MV-4-11 (cell line): ENCODE data around the gene MAP4K4.

Source experiments
- DNase-seq: peaks from one replicate; lab custom pipeline; 2025; lab: John Stamatoyannopoulos, UW

The MAP4K4 gene

DNA sequence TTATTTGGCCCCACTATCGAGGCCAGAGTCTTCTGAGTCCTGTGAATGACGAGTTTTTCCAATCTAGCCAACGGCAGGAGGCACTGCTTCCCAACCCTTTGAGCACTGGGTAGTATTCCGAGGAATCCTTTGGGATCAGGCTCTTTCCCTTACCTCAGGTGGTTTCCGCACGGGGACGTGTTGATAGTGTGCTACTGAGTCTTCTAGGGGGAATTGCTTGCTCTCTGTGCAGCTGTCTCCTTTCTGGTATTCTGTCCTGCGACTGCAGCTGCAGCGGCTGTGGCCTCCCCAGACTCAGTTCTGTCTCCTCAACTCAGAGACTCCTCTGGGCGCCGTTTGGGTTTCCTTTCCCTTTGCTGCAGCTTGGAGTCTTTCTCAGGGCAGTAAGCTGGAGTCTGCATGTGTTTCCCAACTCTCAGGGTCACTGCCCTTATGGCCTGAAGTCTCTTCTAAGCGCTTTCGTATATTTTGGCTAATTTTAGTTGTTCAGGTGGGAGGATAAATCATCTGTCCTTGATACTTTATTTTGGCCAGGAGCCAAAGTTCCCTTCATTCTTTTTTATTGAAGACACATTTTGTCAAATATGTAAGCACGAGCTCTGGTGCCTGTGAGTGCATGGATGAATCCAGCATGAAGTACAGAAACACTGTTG lies 118.4 kb downstream of the MAP4K4 start:
- no peak for DNase-seq

DNA sequence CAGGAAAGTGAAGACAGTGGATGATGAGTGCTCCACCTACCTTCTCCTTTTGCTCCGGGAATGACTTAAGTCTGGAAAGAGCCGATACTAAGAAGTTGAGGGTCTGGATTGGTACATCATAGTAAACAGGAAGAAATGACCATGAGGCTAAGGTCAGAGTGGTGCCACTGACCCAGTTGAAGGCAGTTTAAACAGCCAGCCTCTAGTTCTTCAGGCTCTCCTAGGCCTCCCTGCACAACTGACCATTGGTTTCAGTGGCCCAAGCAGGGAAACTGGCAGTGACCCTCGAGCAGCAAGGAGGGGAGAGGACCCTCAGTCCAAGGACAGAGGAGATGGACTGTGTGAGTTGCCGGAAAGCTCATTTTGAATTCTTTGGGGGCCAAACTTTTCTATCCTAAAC lies 119.1 kb downstream of the MAP4K4 start:
- no peak for DNase-seq

DNA sequence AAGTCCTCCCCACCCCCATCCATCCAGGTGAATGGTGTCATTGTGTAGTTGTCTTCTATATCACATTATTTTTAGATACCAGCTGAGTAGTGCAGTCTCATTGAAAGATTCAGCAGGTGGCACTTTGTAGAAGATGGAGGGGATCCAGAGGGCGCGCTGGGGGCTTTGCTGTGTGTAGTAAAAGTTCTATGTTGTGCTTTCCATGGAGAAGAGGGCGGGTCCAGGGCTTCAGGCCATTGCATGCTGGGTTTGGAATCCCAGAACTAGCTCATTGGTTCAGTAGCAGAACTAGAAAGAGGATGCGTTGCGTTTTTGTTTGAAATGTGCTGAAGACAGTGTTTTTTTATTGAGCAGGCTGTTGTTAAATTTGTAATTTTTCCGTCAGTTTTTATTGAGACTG lies 120.0 kb downstream of the MAP4K4 start:
- no peak for DNase-seq

DNA sequence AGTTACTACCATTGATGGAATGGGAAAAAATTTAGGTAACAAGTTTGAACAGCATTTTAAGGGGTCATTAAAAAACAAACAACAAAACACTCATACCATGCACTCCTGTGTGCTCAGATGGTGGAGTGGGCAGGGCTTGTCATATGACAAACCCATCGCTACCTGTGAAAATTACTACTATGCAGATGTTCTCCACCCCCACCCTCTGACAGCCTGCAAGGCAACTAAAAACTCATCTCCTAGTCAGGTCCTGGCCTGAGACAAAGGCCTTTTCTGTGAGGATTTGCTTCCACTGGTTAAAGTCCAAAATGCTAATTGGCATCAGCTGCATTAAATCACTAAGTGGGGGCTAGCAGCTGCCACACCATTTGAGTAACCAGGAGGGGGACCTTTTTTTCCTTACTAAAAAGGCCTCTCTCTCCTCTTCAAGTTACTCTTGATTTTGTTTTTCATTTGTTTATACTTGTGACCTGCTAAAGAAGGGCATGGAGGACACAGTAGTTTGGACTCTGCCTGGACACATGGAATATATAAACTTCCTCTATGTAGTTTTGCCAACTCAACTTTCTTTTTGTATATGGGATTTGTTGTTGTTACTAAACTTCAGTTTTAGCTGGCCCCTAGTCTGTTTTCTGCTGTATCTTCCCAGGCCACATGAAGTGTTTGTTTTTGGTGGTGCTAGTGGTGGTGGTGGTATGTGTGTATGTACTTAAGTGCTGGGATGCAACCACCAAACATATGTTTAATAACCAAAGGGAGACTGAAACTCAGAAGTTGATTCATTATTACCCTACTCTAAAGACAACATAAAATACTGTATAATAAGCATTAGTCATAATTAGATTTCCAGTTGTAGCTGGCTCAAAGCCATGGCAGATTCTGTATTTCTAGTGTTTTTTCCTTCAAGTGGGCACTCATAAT lies 121.3 kb downstream of the MAP4K4 start:
- DNase-seq = no peak

DNA sequence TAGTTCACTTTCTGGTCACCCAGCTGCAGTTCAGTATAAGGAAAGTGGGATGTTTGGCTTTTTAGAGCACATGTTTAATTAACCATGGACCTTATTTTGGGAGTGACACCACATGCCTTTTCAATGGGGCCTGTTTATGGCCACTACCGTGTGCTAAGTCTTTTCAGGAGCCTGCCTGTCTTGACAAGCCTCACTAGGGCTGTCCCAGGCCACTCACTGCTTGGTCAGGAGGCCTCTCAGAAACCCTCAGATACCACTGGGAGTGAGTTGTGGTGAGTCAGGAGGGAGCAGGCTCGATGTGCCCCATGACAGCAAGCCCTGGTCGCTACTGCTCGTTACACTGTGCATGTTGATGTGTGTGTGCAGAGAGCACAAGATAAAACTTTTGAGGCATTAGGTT lies 123.0 kb downstream of the MAP4K4 start:
- DNase-seq = peak; percentile 56

DNA sequence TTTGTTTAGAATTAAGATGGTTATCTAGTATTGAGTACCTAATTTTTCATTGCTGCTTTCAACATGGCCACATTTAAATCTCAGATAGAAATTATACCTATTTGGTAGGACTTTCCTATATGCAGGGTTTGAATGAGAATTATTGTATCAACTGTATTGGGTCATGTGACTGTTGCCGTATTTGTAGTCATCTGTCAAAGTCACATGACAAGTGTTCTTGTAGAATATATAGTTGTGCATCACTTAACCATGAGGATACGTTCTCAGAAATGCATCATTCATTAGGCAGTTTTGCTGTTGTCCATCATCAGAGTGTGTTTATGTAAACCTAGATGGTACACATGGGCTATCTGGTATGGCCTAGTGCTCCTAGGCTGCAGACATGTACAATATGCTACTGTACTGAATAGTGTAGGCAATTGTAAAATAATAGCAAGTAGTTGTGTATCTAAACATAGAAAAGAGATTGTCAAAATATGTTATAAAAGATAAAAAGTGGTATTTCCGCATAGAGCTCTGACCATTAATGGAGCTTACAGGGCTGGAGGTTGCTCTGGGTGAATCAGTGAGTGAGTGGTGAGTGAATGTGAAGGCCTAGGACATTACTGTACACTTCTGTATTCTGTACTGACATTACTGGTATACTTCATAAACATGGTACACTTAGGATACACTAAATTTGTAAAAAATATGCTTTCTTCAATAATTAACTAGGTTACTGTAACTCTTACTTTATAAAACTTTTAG lies 123.7 kb downstream of the MAP4K4 start:
- DNase-seq = no peak

DNA sequence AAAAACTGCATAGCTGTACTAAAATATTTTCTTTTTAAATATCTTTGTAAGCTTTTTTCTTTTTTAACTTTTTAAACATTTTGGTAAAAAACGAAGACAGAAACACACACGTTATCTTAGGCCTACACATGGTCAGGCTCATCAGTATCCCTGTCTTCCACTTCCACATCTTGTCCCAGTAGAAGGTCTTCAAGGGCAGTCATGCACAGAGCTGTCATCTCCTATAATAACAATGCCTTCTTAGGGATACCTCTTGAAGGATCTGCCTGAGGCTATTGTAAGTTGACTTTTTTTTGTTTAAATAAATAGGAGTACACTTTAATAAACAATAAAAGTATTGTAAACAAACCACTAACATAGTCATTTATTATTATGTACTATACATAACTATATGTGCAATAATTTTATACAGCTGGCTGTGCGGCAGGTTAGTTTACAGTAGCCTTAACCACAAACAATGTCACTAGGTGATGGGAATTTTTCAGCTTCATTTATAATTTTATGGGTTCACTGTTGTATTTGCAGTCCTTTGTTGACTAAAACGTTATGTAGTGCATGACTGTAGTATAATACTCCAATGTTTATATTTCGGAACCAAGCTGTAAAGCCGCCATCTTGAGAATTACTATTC lies 124.4 kb downstream of the MAP4K4 start:
- no peak for DNase-seq

DNA sequence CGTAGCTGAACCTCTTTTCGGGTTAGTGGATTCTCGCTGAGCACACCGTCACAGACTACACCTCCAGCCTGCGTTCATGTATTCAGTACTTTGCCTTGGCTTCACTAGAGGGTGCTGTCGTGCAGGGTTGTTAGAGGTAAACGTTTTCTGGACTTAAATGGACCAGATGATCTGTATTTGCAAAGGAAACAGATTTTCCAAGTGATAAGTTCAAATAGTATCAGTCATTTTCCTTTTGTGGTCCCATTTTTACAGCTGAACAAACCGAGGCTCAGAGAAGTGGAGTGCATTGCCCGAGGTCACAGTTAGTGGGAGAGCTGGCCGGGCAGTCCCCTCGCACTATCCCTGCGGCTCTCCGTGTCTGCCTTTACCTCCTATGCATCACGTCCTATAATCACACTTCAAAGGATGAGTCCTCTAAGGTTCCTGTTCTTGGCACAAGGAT lies 125.9 kb downstream of the MAP4K4 start:
- peak; percentile 20 for DNase-seq

DNA sequence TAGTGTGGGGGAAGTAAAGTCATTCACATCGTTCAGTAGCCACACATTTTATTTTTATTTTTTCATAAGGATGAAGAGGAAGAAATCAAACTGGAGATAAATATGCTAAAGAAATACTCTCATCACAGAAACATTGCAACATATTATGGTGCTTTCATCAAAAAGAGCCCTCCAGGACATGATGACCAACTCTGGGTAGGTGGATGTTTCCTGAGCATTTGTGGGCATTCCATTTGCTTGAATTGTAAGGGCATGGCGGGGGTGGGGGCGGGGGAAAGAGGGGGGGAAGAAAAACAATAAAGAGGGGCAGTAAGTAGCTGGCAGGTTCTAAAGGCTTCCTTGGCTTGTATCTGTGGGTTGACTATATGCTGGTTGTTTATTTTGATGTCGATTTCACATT lies 126.4 kb downstream of the MAP4K4 start:
- no peak for DNase-seq

DNA sequence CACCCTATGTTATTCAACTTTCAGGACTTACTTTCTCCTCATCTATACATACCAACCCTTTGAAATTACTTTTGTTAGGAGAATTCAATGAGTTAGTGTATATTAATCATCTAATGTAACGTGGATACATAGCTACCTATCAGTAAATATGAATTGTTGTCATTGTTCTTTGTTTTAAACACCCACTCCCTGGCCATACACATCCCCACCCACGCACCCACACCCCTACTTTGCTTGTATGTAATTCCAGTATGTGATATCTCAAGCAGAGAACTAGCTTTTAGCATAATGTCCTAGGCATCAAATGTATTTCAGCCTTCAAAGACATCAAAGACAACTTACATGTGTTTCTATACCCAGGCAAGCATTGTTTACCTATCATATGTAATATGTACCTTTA lies 129.2 kb downstream of the MAP4K4 start:
- DNase-seq = no peak

DNA sequence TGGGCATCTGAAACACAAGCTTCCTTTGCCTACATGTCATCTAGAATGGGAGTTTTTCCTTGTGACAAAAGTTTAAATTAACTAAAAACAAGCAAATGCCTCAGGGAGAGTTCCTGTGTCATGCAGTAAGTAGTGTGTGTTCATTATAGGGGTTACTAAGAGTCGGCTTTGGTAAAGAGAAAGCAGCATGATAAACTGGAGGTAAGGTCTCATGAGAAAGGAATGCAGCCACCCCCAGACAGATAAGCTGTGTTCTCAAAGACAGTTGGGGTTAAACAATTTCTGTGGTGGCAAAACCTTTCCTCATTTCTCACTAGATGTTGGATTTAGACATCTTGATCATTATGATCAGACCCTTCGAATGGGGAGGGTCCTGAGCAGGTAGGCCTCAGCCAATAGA lies 129.7 kb downstream of the MAP4K4 start:
- no peak for DNase-seq

DNA sequence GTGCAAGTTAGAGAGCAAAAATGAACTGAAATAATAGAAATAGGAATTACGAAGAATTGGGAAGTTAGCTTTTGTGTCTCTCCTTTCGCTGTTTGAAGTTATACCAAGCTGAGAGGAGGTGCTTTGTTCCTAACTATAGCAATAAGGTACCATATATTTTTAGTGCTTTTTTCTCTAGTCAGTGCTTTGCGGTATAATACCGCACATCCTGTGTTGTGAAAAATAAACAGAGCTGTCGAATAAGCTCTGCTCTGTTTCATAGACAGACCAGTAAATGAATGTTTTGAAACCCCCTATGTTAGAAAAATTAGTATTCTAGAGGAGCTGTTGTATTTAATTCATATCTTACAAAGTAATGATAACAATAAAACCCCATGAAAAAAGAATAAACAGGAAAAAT lies 130.8 kb downstream of the MAP4K4 start:
- DNase-seq = peak; percentile 39

DNA sequence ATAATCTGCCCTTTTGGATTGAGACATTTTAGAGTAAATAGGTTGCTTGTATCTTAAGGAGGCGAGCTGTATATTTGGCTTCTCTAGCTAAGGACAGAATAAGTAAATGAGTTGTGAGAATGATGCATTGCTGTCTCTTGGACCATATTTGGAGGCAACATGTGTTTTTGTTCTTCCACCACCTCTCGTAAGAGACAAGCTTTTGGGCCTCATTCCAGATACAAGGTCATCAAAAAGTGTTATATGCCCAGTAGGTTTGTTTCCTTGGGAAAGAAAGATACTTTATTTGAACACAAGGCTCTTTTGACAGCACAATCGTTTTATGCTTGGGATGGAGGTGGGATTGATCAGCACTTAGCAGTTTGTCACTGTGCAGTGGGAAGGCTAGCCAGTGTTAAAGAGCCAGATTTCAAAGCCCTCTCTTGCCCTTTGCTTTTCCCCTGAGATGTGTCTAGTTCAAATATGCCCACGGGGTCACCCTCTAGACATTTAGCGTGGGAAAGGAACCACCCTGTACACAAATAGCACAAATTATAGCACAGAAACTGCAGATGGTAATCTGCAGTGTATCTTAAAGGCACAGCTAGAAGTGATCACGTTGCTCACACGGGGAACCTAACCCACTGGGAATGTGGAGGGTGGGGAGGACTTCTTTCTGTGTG lies 131.3 kb downstream of the MAP4K4 start:
- no peak for DNase-seq

DNA sequence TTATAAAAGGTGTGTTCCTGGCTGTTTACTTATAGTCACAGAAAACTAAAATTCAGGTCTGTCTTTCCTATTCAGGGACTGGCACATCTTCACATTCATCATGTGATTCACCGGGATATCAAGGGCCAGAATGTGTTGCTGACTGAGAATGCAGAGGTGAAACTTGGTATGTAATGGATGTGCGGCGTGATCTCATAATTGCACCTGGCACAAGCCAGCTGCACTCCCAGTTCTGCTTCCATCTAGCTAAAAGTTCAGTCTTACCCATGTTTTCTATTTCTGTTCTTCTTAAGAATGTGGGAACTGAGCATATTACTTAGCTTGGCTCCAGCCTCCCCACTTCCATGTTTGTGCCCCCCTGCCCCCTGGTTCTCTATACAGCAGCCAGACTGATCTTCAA lies 131.9 kb downstream of the MAP4K4 start:
- no peak for DNase-seq

DNA sequence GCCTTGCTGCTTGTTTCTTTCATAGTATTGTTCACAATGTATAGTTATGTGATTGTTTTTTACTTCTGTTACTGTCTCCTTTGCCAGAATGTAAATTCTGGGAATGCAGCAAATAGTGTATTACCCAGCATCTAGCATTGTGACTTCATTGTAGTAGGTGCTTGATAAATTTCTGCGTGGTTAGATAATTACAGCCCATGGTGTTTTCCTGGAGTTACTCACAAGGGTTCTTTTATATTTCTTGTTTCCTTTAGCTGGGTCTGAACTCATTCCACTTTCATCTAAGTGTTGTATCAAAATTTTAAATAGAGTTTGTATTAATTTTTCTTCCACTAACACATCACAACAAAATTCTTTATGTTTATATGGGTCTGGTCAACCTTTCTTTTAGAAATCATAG lies 132.6 kb downstream of the MAP4K4 start:
- no peak for DNase-seq

DNA sequence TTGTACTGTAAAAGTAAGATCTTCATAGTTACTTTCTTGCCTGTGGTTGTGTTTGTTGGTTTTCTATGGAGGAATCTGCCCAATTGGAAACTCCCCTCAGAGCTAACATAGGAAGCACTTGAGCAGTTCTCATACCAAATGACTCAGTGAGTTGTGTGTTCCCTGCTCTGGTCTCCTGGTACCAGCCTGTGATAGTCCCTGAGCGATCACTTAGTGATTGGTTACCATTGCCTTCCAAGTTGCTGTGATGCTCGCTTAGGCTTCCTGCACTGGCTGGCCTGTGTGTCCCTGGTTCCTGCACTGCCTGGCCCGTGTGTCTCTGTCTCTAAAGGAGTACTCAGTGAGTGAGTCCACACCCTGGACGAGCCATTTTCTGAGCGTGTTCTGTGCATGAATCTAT lies 133.0 kb downstream of the MAP4K4 start:
- no peak for DNase-seq

DNA sequence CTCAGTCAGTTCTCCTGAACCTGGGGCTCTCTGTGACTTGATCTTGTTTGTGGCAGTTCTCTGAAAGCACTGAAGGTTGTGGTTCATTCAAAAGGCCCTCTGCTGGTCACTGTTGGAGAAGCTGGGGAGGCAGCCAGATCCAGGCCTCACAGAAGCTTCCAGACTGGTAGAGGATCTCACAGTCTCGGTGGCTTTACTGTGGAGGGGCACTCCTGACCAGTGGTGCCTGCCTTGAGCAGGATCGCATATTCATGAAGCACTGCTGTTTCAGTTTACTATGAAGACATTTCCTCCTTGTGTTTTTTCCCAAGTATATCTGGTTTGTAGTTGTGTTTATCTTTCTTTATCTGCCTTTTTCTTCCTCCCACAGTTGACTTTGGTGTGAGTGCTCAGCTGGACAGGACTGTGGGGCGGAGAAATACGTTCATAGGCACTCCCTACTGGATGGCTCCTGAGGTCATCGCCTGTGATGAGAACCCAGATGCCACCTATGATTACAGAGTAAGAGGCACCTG lies 133.9 kb downstream of the MAP4K4 start:
- DNase-seq = peak; percentile 53

DNA sequence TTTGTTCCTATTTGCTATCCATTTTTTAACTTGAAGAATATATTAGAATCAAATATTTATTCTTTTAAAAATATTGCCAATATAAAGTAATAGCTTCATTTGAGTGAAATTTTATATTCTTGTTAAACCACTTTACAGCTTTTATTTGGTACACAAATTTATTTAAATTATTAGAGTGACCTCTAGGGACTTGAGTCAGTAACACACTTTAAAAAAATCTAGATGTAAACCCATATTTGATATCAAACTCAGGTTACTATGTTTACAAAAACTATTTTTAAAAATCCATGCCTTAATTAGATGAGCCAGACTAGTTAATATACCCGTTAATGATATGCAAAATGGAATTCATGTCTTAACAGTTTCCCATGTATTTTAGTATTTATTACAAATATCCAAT lies 134.6 kb downstream of the MAP4K4 start:
- DNase-seq = no peak

DNA sequence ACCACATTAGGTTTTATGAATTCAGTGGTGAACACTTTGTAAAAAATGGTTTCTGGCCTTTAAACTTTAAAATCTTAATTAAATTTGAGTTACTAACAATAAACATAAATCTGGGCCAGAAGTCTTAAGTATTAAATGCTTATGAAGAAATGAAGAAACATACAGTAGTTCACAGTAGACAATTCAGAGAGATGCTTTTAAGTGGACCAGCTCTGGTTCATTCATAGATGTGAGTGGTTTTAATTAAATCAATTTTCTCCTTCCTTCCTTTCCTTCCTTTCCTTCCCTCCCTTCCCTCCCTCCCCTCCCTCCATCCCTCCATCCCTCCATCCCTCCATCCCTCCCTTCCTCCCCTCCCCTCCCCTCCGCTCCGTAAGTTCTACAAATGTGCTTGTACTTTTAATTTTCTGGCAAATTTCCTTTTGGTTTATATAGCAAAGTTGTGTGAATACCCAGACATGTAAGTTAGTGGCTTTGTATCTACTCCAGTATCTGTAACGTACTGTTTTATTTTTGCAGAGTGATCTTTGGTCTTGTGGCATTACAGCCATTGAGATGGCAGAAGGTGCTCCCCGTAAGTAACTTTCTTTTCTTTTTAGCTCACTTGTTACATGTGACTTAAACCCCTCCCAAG lies 136.5 kb downstream of the MAP4K4 start:
- DNase-seq = no peak

DNA sequence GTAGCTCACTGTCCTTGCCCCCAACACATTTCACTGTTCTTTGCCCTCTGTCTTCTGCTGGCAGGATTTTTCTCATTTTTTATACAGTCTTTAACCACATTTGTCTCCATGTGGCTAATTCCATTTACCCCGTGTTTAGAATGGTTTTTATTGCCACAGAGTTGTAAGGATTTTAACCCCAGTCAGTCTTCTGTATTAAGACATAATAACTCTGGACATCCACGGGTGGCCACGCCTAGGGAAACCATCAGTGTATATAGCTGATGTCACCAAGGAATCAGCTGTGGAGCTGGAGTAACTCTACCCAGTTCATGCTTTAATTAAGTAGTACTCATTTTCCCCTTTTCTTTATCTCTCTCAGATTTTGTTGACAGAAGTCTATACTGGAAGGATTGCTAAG lies 139.8 kb downstream of the MAP4K4 start:
- no peak for DNase-seq
